GM12878 (cell line): ENCODE data around the gene TUB. TPM values are rescaled to one million over a fixed set of nuclear protein-coding genes. Genes with fewer than 3 reads are reported as not detected.

Source experiments
- ATAC-seq: fragments of 200-7000 bp; cut with Tn5 transposase; 3 replicates; pipeline ENCODE4 v1.9.1; 2020; ENCODE audit warnings: mild to moderate bottlenecking, moderate library complexity
- BruUV-seq: library from RNA; stranded (reverse); fragments of 400-500 nt; replicated peaks from 2 replicates; lab custom pipeline; 2021; lab: Mats Ljungman, UMichigan
- CTCF ChIA-PET: fragments of 300-600 bp; sonication (Branson Sonifier 250); formaldehyde crosslinking; extraction: SDS; loops from one replicate; lab custom pipeline; 2021; ENCODE audit warnings: inconsistent platforms; lab: Yijun Ruan, JAX
- POLR2A ChIA-PET: fragments of 350-600 bp; formaldehyde crosslinking; extraction: SDS; loops from one replicate; lab custom pipeline; 2021; ENCODE audit warnings: inconsistent platforms; lab: Charles Lee
- RAD21 ChIA-PET: fragments of 300-600 bp; sonication (Branson Sonifier 250); formaldehyde crosslinking; loops from one replicate; lab custom pipeline; 2023; ENCODE audit warnings: antibody characterized with exemption; ENCODE audit not compliant: unreplicated experiment; lab: Charles Lee
- SMC1A ChIA-PET: fragments of 300-600 bp; sonication (Branson Sonifier 250); formaldehyde crosslinking; loops from one replicate; lab custom pipeline; 2023; ENCODE audit not compliant: unreplicated experiment, uncharacterized antibody; lab: Charles Lee
- DNase-seq: peaks from one replicate; pipeline ENCODE4 v3.0.0-alpha.2; 2011; ENCODE audit warnings: low read depth, low spot score
- FAIRE-seq: peaks from 3 replicates; lab custom pipeline; 2011; peaks lifted over from hg19 to GRCh38; lab: Jason Lieb, UNC
- H2AFZ ChIP-seq: 2 replicates; pipeline ENCODE4 v1.6.0; 2011; ENCODE audit warnings: low read depth, low read length, control low read depth; ENCODE audit not compliant: control insufficient read depth
- H3K27ac ChIP-seq: 2 replicates; pipeline ENCODE4 v1.5.1; 2011; ENCODE audit warnings: control low read depth; ENCODE audit not compliant: control insufficient read depth, insufficient read depth
- H3K27me3 ChIP-seq, 2 experiments: replicated peaks in 1 of 2; 2 replicates each; pipeline versions ENCODE4 v1.6.0 to v1.6.1; 2011; ENCODE audit warnings: low read length in 1 of 2; ENCODE audit not compliant: control insufficient read depth in 2 of 2, insufficient read depth in 2 of 2
- H3K36me3 ChIP-seq, 2 experiments: 2 replicates each; pipeline ENCODE4 v1.5.1; 2011; ENCODE audit warnings: low read length in 1 of 2; ENCODE audit not compliant: control insufficient read depth in 2 of 2, insufficient read depth in 2 of 2
- H3K4me1 ChIP-seq: 2 replicates; pipeline ENCODE4 v1.6.1; 2011; ENCODE audit warnings: mild to moderate bottlenecking, low read length, moderate library complexity, mixed read lengths; ENCODE audit not compliant: control insufficient read depth, insufficient read depth
- H3K4me2 ChIP-seq: 2 replicates; pipeline ENCODE4 v1.6.0; 2011; ENCODE audit warnings: control low read depth; ENCODE audit not compliant: control insufficient read depth, insufficient read depth
- H3K4me3 ChIP-seq: fragments of 200-600 bp; sonication (generic); 2 replicates; pipeline ENCODE4 v1.5.1; 2016
- H3K79me2 ChIP-seq: 2 replicates; pipeline ENCODE4 v1.6.0; 2011; ENCODE audit warnings: low read length; ENCODE audit not compliant: control insufficient read depth, insufficient read depth
- H3K9ac ChIP-seq: 2 replicates; pipeline ENCODE4 v1.8.0; 2011; ENCODE audit warnings: low read length, control low read depth, mixed read lengths; ENCODE audit not compliant: control insufficient read depth, insufficient read depth
- H3K9me3 ChIP-seq: replicated peaks from 3 replicates; pipeline ENCODE4 v1.5.1; 2011; ENCODE audit warnings: mild to moderate bottlenecking, low read length; ENCODE audit not compliant: control insufficient read depth, insufficient read depth
- H4K20me1 ChIP-seq: 2 replicates; pipeline ENCODE4 v1.6.0; 2011; ENCODE audit not compliant: control insufficient read depth, insufficient read depth
- CTCF ChIP-seq, 3 experiments: IDR thresholded peaks in 2 of 3; conservative IDR thresholded peaks in 1 of 3; 2 replicates each; pipeline ENCODE4 v1.5.1; 2011; ENCODE audit warnings: low read depth in 3 of 3, low read length in 3 of 3, mild to moderate bottlenecking in 3 of 3, control low read depth in 2 of 3, moderate library complexity in 2 of 3, inconsistent platforms in 1 of 3, mixed read lengths in 1 of 3; ENCODE audit not compliant: control insufficient read depth in 2 of 3, insufficient read depth in 1 of 3; ENCODE audit errors: extremely low read depth in 1 of 3
- MYB ChIP-seq: fragments of 150-350 bp; IDR thresholded peaks from 2 replicates; pipeline ENCODE4 v1.6.1; 2014; ENCODE audit warnings: mild to moderate bottlenecking, low read depth, low read length, borderline replicate concordance
- PAX8 ChIP-seq: fragments of 450-650 bp; IDR thresholded peaks from 2 replicates; pipeline ENCODE4 v1.6.1; 2017; ENCODE audit warnings: mild to moderate bottlenecking, moderate library complexity
- RAD21 ChIP-seq: IDR thresholded peaks from 2 replicates; pipeline ENCODE4 v1.6.1; 2011; ENCODE audit warnings: mild to moderate bottlenecking, low read depth, low read length, moderate library complexity; ENCODE audit not compliant: insufficient read depth
- SMC3 ChIP-seq: IDR thresholded peaks from 2 replicates; pipeline ENCODE4 v1.6.1; 2011; ENCODE audit warnings: low read length, improper control_type of control experiment, borderline replicate concordance
- ZZZ3 ChIP-seq: IDR thresholded peaks from 2 replicates; pipeline ENCODE4 v1.6.1; 2011; ENCODE audit warnings: low read depth; ENCODE audit not compliant: control insufficient read depth, insufficient read length
- WGBS: methylation state at CpG from one replicate; pipeline ENCODE4 v1.1.6; 2016; ENCODE audit warnings: low lambda C conversion rate; ENCODE audit not compliant: insufficient replicate concordance, insufficient coverage; ENCODE audit errors: missing lambda C conversion rate; 5-methylcytosine and 5-hydroxymethylcytosine counted together
- in situ Hi-C: fragments of 300-500 bp; cut with MboI; formaldehyde crosslinking; loops from 9 replicates; pipeline ENCODE4 v1.14.3; 2018; ENCODE audit warnings: mixed read lengths
- intact Hi-C: fragments of 100-400 bp; cut with micrococcal nuclease; formaldehyde crosslinking; loops from one replicate; pipeline ENCODE4 v1.14.2; 2022; ENCODE audit not compliant: unreplicated experiment
- polyA plus RNA-seq, 11 experiments: library from polyadenylated mRNA; depleted of rRNA in 4 of 11; unstranded in 6 of 11; stranded (reverse) in 5 of 11; fragments of >200 nt; fragmentation: Nextera tagmentation in 4 of 11; fragmentation: Illumina TruSeq in 1 of 11; extraction: Ambion mirVana in 4 of 11; extraction: Trizol in 1 of 11; gene quantifications; 1 replicate in 1 of 11; 2 replicates in 10 of 11; pipeline versions ENCODE4 v1.2.1 to v1.2.3, GENCODE V29; 2011 to 2016; ENCODE audit warnings: inconsistent platforms in 2 of 11, missing spikeins in 2 of 11, low read depth in 1 of 11
- total RNA-seq, 4 experiments: library from RNA; depleted of rRNA in 3 of 4; stranded (reverse); fragments of >200 nt in 3 of 4; fragmentation: Illumina TruSeq in 1 of 4; extraction: Trizol in 1 of 4; gene quantifications; 2 replicates each; pipeline versions ENCODE4 v1.2.1 to v1.2.3, GENCODE V29; 2013 to 2021

Gene TUB
- total and polyA plus RNA-seq, 10 of the 15 experiments (the other 5 are each of a cell fraction or from before 2014, with no cell fraction given) = 0.01 to 0.06 (median 0.03) TPM; not detected in 6

- peak; percentile 90 for ATAC-seq
- Histone ChIP-seq H3K27ac (no peak overlapping the region), H2AFZ (no peak overlapping the region), H3K79me2 (no peaks in the 10 kb centered on the region), H3K4me1 (no peaks in the 10 kb centered on the region), H3K4me3 (no peak overlapping the region), H3K9me3 (no peaks in the 10 kb centered on the region), H3K36me3 (peaks cover 0 to 4% of the 10 kb centered on the region in 2 experiments; a peak in 2 of 4 replicates), H4K20me1 (no peaks in the 10 kb centered on the region), H3K27me3 (no peaks in the 10 kb centered on the region), H3K4me2 (no peak overlapping the region), H3K9ac (no peak overlapping the region)
- BruUV-seq = no TSS peak
- ChIA-PET RAD21 (interaction anchor here (0.7 to 3.7 kb wide), 22 partner anchors 8 to 1001 kb away, joined by 3 to 56 read pairs (median 4); partner anchors contain the start of genes EIF3F and LMO1), SMC1A (interaction anchor here (0.6 to 2.6 kb wide), 24 partner anchors 8 to 245 kb away, joined by 3 to 30 read pairs (median 4); partner anchors contain the start of gene EIF3F), POLR2A (no interaction called here), CTCF (interaction anchor here (0.6 to 3.7 kb wide), 51 partner anchors 10 to 1001 kb away, joined by 3 to 94 read pairs (median 4); partner anchors contain the start of gene EIF3F)
- TF ChIP-seq PAX8 = no peak
- TF ChIP-seq ZZZ3 = no peak
- no peak for TF ChIP-seq MYB
- TF ChIP-seq SMC3 = peak; percentile 55; the same call in 1 of the 2 replicates
- peak; percentile 85 for TF ChIP-seq RAD21
- TF ChIP-seq CTCF (IDR thresholded peaks at IDR 0.05 in 2 of 3, conservative IDR thresholded peaks at IDR 0.05 in 1 of 3; ENCODE audit: control insufficient read depth in 2 of 3, extremely low read depth in 1 of 3, insufficient read depth in 1 of 3, low read depth in 3 of 3, low read length in 3 of 3) = peak; percentile 70 to 81 (median 72)
- DNase-seq = no peak
- intact Hi-C loops (loop anchor here (1.0 to 10.0 kb wide), 2 partner anchors 66 to 205 kb away; no protein-coding TSS in a partner anchor), in situ Hi-C loops (loop anchor here (5.0 kb wide), 1 partner anchor 92 kb away; no protein-coding TSS in a partner anchor)
- 9% methylated on average over 3 of the region's 3 CpGs for WGBS
- peak; percentile 93 for FAIRE-seq
Observed at GRCh38 chr11:8099291-8099899, 18.4 kb downstream of the TUB start.
